ENCODE data around the gene ANKK1. TPM values are rescaled to one million over a fixed set of nuclear protein-coding genes. Genes with fewer than 3 reads are reported as not detected.

The ANKK1 gene
- total and polyA plus RNA-seq, 2 of the 8 experiments (the other 6 are each of a cell fraction or from before 2014, with no cell fraction given): 0.11 TPM; not detected in 1

DNA sequence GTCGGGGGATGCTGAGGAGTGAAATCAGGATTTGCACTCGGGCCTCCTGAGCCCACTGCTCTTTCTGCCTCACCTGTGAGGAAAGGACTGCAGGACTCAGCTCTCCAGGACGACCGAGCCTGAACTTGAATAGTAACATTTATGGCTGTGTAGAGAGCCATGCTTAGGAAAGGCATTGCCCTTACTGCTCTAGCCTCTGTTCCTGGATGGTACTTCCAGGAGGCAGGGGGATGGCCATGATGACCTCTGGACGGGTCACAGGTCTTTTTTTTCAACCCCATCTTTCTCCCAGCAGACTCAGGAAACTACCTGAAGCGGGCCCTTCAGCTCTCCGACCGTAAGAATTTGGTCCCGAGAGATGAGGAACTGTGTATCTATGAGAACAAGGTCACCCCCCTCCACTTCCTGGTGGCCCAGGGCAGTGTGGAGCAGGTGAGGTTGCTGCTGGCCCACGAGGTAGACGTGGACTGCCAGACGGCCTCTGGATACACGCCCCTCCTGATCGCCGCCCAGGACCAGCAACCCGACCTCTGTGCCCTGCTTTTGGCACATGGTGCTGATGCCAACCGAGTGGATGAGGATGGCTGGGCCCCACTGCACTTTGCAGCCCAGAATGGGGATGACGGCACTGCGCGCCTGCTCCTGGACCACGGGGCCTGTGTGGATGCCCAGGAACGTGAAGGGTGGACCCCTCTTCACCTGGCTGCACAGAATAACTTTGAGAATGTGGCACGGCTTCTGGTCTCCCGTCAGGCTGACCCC is 11.3 kb downstream of the ANKK1 start (continued):
- TF ChIP-seq, protein P1, sequence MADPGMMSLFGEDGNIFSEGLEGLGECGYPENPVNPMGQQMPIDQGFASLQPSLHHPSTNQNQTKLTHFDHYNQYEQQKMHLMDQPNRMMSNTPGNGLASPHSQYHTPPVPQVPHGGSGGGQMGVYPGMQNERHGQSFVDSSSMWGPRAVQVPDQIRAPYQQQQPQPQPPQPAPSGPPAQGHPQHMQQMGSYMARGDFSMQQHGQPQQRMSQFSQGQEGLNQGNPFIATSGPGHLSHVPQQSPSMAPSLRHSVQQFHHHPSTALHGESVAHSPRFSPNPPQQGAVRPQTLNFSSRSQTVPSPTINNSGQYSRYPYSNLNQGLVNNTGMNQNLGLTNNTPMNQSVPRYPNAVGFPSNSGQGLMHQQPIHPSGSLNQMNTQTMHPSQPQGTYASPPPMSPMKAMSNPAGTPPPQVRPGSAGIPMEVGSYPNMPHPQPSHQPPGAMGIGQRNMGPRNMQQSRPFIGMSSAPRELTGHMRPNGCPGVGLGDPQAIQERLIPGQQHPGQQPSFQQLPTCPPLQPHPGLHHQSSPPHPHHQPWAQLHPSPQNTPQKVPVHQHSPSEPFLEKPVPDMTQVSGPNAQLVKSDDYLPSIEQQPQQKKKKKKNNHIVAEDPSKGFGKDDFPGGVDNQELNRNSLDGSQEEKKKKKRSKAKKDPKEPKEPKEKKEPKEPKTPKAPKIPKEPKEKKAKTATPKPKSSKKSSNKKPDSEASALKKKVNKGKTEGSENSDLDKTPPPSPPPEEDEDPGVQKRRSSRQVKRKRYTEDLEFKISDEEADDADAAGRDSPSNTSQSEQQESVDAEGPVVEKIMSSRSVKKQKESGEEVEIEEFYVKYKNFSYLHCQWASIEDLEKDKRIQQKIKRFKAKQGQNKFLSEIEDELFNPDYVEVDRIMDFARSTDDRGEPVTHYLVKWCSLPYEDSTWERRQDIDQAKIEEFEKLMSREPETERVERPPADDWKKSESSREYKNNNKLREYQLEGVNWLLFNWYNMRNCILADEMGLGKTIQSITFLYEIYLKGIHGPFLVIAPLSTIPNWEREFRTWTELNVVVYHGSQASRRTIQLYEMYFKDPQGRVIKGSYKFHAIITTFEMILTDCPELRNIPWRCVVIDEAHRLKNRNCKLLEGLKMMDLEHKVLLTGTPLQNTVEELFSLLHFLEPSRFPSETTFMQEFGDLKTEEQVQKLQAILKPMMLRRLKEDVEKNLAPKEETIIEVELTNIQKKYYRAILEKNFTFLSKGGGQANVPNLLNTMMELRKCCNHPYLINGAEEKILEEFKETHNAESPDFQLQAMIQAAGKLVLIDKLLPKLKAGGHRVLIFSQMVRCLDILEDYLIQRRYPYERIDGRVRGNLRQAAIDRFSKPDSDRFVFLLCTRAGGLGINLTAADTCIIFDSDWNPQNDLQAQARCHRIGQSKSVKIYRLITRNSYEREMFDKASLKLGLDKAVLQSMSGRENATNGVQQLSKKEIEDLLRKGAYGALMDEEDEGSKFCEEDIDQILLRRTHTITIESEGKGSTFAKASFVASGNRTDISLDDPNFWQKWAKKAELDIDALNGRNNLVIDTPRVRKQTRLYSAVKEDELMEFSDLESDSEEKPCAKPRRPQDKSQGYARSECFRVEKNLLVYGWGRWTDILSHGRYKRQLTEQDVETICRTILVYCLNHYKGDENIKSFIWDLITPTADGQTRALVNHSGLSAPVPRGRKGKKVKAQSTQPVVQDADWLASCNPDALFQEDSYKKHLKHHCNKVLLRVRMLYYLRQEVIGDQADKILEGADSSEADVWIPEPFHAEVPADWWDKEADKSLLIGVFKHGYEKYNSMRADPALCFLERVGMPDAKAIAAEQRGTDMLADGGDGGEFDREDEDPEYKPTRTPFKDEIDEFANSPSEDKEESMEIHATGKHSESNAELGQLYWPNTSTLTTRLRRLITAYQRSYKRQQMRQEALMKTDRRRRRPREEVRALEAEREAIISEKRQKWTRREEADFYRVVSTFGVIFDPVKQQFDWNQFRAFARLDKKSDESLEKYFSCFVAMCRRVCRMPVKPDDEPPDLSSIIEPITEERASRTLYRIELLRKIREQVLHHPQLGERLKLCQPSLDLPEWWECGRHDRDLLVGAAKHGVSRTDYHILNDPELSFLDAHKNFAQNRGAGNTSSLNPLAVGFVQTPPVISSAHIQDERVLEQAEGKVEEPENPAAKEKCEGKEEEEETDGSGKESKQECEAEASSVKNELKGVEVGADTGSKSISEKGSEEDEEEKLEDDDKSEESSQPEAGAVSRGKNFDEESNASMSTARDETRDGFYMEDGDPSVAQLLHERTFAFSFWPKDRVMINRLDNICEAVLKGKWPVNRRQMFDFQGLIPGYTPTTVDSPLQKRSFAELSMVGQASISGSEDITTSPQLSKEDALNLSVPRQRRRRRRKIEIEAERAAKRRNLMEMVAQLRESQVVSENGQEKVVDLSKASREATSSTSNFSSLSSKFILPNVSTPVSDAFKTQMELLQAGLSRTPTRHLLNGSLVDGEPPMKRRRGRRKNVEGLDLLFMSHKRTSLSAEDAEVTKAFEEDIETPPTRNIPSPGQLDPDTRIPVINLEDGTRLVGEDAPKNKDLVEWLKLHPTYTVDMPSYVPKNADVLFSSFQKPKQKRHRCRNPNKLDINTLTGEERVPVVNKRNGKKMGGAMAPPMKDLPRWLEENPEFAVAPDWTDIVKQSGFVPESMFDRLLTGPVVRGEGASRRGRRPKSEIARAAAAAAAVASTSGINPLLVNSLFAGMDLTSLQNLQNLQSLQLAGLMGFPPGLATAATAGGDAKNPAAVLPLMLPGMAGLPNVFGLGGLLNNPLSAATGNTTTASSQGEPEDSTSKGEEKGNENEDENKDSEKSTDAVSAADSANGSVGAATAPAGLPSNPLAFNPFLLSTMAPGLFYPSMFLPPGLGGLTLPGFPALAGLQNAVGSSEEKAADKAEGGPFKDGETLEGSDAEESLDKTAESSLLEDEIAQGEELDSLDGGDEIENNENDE (IDR thresholded peaks at IDR 0.05; ENCODE audit: insufficient replicate concordance, low read length): no peak
- no peak for TF ChIP-seq ASH2L (IDR thresholded peaks at IDR 0.05; ENCODE audit: low read length)
- TF ChIP-seq EP300 (IDR thresholded peaks at IDR 0.05; ENCODE audit: borderline replicate concordance in 1 of 2, low read depth in 2 of 2, low read length in 2 of 2): no peak
- no peak for TF ChIP-seq POU5F1 (IDR thresholded peaks at IDR 0.05; ENCODE audit: low read depth, low read length)
- TF ChIP-seq RFX5 (IDR thresholded peaks at IDR 0.05; ENCODE audit: borderline replicate concordance, low read depth, low read length): no peak
- TF ChIP-seq RAD21 (IDR thresholded peaks at IDR 0.05 in 1 of 2, conservative IDR thresholded peaks at IDR 0.05 in 1 of 2; ENCODE audit: low read depth in 2 of 2, low read length in 2 of 2): no peak
- TF ChIP-seq, protein P2, sequence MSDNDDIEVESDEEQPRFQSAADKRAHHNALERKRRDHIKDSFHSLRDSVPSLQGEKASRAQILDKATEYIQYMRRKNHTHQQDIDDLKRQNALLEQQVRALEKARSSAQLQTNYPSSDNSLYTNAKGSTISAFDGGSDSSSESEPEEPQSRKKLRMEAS (IDR thresholded peaks at IDR 0.05): no peak
